Peyer's patch (tissue), 4 donors: ENCODE results near the gene ENHO.
"Not testable (repeated sequence)": the region's sequence is repeated elsewhere in the genome, so short reads cannot be mapped to it uniquely, and the experiment has no call there.

Experiments used
- POLR2A ChIP-seq, 2 donors: fragments of 450-650 bp; IDR thresholded peaks; one replicate each; pipeline ENCODE4 v1.5.1; 2017; ENCODE audit warnings: antibody characterized with exemption in 2 of 2, mild to moderate bottlenecking in 2 of 2, moderate library complexity in 2 of 2
- TF ChIP-seq, protein P1 (sequence below), 6 experiments: fragments of 450-650 bp in 4 of 6; fragments of 200-600 bp in 2 of 6; sonication (generic) in 1 of 6; IDR thresholded peaks; one replicate each; pipeline ENCODE4 v1.5.1; 2017 to 2019; ENCODE audit warnings: antibody characterized with exemption in 6 of 6, mild to moderate bottlenecking in 3 of 6, moderate library complexity in 1 of 6

DNA sequence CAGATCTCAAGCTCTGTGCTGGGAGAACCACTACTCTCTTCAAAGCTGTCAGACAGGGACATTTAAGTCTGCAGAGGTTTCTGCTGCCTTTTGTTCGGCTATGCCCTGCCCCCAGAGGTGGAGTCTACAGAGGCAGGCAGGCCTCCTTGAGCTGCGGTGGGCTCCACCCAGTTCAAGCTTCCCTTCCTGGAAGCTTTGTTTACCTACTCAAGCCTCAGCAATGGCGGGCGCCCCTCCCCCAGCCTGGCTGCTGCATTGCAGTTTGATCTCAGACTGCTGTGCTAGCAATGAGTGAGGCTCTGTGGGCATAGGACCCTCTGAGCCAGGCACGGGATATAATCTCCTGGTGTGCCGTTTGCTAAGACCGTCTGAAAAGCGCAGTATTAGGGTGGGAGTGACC, 9.3 kb upstream of the ENHO start:
- TF ChIP-seq, protein P1, sequence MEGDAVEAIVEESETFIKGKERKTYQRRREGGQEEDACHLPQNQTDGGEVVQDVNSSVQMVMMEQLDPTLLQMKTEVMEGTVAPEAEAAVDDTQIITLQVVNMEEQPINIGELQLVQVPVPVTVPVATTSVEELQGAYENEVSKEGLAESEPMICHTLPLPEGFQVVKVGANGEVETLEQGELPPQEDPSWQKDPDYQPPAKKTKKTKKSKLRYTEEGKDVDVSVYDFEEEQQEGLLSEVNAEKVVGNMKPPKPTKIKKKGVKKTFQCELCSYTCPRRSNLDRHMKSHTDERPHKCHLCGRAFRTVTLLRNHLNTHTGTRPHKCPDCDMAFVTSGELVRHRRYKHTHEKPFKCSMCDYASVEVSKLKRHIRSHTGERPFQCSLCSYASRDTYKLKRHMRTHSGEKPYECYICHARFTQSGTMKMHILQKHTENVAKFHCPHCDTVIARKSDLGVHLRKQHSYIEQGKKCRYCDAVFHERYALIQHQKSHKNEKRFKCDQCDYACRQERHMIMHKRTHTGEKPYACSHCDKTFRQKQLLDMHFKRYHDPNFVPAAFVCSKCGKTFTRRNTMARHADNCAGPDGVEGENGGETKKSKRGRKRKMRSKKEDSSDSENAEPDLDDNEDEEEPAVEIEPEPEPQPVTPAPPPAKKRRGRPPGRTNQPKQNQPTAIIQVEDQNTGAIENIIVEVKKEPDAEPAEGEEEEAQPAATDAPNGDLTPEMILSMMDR (IDR thresholded peaks at IDR 0.05), result not testable (repeated sequence)
- not testable (repeated sequence) for TF ChIP-seq POLR2A (IDR thresholded peaks at IDR 0.05)
